ENCODE results near the gene ZBTB49. TPM values are rescaled to one million over a fixed set of nuclear protein-coding genes. Genes with fewer than 3 reads are reported as not detected.

ZBTB49 gene
- total and polyA plus RNA-seq, 8 donors = 4.8 to 13.5 (median 9.7) TPM

DNA sequence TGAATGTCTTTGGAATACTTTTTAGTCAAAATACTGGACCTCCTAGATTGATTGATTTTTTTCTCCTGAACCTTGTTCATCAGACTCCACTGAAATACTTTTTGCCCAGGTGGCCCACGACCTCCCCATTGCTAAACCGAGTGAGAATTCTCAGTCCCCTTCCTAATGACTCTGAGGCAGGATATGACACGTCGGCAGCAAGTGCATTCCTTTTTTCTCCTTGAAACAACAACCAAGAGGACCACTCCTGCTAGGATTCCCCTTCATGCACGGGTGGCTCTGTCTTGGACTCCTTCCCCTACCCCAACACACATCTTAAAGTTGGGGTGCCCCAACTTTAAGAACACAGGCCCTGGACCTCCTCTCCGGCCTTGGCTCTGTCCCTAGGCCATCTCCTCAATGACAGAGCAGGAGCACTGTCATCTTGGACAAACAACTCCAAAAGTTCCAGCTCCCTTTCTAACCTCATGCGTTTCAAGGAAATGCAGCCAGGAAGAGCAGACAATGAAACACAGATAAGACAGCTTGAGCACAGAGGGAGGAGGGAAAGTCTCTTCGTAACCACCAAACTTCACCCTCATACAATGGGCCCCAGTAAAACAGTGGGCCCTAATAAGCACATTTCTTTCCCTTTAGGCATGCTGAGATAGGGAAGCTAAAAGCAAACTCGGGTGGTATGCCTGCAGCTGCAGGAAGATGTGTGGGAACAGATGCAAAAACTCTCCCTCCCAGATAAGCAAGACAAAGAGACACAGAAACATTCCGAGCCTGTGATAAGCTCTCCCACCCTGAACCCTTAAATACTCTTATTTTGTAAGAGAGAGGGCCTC is 33.9 kb downstream of the ZBTB49 start:
- TF ChIP-seq, protein P1, sequence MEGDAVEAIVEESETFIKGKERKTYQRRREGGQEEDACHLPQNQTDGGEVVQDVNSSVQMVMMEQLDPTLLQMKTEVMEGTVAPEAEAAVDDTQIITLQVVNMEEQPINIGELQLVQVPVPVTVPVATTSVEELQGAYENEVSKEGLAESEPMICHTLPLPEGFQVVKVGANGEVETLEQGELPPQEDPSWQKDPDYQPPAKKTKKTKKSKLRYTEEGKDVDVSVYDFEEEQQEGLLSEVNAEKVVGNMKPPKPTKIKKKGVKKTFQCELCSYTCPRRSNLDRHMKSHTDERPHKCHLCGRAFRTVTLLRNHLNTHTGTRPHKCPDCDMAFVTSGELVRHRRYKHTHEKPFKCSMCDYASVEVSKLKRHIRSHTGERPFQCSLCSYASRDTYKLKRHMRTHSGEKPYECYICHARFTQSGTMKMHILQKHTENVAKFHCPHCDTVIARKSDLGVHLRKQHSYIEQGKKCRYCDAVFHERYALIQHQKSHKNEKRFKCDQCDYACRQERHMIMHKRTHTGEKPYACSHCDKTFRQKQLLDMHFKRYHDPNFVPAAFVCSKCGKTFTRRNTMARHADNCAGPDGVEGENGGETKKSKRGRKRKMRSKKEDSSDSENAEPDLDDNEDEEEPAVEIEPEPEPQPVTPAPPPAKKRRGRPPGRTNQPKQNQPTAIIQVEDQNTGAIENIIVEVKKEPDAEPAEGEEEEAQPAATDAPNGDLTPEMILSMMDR (IDR thresholded peaks at IDR 0.05) = no peak
- intact Hi-C loops (cut with DNase I) = no loop called here
- no peaks in the 10 kb centered on the region for H3K4me1 ChIP-seq
- DNase-seq (no peak), ATAC-seq (no peak)
- H3K27ac ChIP-seq = peak overlapping the region in 1 of 2 donors; percentile 60
- no peak overlapping the region for H3K4me3 ChIP-seq
- no peaks in the 10 kb centered on the region for H3K27me3 ChIP-seq
- no peaks in the 10 kb centered on the region for H3K9me3 ChIP-seq
- peaks cover 0 to 37% of the 10 kb centered on the region in 2 donors for H3K36me3 ChIP-seq

GRCh38 chr4:4325321-4325720 is 35.3 kb downstream of the ZBTB49 start:
- intact Hi-C loops (cut with DNase I) = no loop called here
- no peaks in the 10 kb centered on the region for H3K4me1 ChIP-seq
- H3K36me3 ChIP-seq = peaks cover 0 to 23% of the 10 kb centered on the region in 2 donors
- H3K27me3 ChIP-seq = no peaks in the 10 kb centered on the region
- TF ChIP-seq, protein P1 (IDR thresholded peaks at IDR 0.05) = no peak
- no peak for ATAC-seq
- no peak overlapping the region for H3K27ac ChIP-seq
- H3K9me3 ChIP-seq = no peaks in the 10 kb centered on the region
- DNase-seq = no peak
- H3K4me3 ChIP-seq = no peak overlapping the region

DNA sequence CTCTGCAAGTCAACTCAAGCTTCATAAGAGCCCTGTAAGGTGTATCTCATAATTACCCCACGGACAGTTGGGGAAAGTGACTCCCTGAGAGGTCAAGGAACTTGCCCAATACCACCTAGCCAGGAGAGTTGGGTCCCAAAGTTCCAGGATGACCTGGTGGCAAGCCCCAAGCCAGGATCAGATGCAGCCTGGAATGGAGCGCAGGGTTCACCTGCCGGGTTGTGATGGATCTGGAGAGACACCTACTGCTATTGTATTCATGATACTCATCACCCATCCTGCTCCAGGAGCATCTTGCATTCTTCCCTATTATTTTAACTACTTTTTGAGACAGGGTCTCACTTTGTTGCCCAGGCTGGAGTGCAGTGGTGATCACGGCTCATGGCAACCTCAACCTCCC is 36.1 kb downstream of the ZBTB49 start:
- TF ChIP-seq, protein P1 (IDR thresholded peaks at IDR 0.05) = no peak
- H3K36me3 ChIP-seq = peaks cover 0 to 14% of the 10 kb centered on the region in 2 donors
- intact Hi-C loops (cut with DNase I) = no loop called here
- H3K4me1 ChIP-seq = no peaks in the 10 kb centered on the region
- H3K4me3 ChIP-seq = no peak overlapping the region
- DNase-seq (no peak), ATAC-seq (no peak)
- H3K27ac ChIP-seq = no peak overlapping the region
- no peaks in the 10 kb centered on the region for H3K9me3 ChIP-seq
- no peaks in the 10 kb centered on the region for H3K27me3 ChIP-seq

DNA sequence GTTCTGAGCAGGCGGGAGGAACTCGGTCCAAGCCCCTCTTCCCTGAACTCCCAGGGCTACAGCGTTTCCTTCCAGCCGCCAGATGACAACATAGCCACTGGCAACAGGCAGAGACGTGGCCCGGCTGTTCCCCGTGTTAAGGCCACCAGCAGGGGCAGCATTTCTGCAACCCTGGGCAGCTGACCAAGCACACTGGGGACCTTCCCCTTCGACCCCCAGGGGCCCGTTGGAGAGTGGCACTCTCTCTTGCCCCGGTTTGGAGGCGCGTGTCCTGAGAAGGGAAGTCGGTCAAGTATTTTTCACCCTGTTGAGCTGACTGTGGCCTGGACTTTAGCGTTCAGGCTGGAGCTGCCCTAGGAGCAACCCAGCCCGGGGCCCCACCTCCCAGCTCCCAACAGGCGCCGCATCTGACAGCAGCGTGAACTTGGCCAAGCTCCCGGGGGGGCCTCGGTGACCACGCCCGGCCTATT is 37.6 kb downstream of the ZBTB49 start:
- no peaks in the 10 kb centered on the region for H3K36me3 ChIP-seq
- TF ChIP-seq, protein P1 (IDR thresholded peaks at IDR 0.05) = no peak
- H3K27me3 ChIP-seq = no peaks in the 10 kb centered on the region
- no peaks in the 10 kb centered on the region for H3K4me1 ChIP-seq
- ATAC-seq = peak; percentile 59
- DNase-seq = peak in 1 of 4 donors; percentile 62
- no peaks in the 10 kb centered on the region for H3K9me3 ChIP-seq
- no peak overlapping the region for H3K4me3 ChIP-seq
- no peak overlapping the region for H3K27ac ChIP-seq
- intact Hi-C loops (cut with DNase I) = no loop called here

GRCh38 chr4:4328206-4328605 is 38.2 kb downstream of the ZBTB49 start:
- Histone ChIP-seq H3K4me1 (no peaks in the 10 kb centered on the region), H3K4me3 (no peak overlapping the region), H3K36me3 (no peaks in the 10 kb centered on the region), H3K9me3 (no peaks in the 10 kb centered on the region), H3K27ac (no peak overlapping the region), H3K27me3 (no peaks in the 10 kb centered on the region)
- intact Hi-C loops (cut with DNase I) = no loop called here
- DNase-seq = no peak
- ATAC-seq = no peak
- TF ChIP-seq, protein P1 (IDR thresholded peaks at IDR 0.05) = no peak
